ENCODE data around the gene CYP39A1.

GRCh38 chr6:46563924-46564323, 88.7 kb downstream of the CYP39A1 start:
- TF ChIP-seq POLR2AphosphoS5 (IDR thresholded peaks at IDR 0.05) = no peak
- TF ChIP-seq CTCF (IDR thresholded peaks at IDR 0.05) = no peak

All from gastroesophageal sphincter (tissue), 3 donors.